Chondrocyte (in vitro differentiated cells): ENCODE results near the gene FILIP1. TPM values are rescaled to one million over a fixed set of nuclear protein-coding genes. Genes with fewer than 3 reads are reported as not detected.

Experiments used
- DNase-seq: peaks from one replicate; pipeline ENCODE4 v3.0.0; 2021; ENCODE audit warnings: mixed read lengths, low spot score
- H3K27ac Mint-ChIP-seq: one replicate; pipeline ENCODE4 v1.8.0; 2021; ENCODE audit warnings: mild to moderate bottlenecking, moderate library complexity, mixed read lengths; ENCODE audit not compliant: unreplicated experiment
- H3K27me3 Mint-ChIP-seq: 2 replicates; pipeline ENCODE4 v1.8.0; 2021; ENCODE audit warnings: low read depth, mixed read lengths
- H3K36me3 Mint-ChIP-seq: 2 replicates; pipeline ENCODE4 v1.8.0; 2021; ENCODE audit warnings: low read depth, mixed read lengths
- H3K4me1 Mint-ChIP-seq: 2 replicates; pipeline ENCODE4 v1.8.0; 2021; ENCODE audit warnings: low read depth, mild to moderate bottlenecking, mixed read lengths
- H3K4me3 Mint-ChIP-seq: one replicate; pipeline ENCODE4 v1.8.0; 2021; ENCODE audit warnings: mild to moderate bottlenecking, moderate library complexity, mixed read lengths; ENCODE audit not compliant: unreplicated experiment
- H3K9me3 Mint-ChIP-seq: 2 replicates; pipeline ENCODE4 v1.8.0; 2021; ENCODE audit warnings: low read depth, mixed read lengths
- total RNA-seq: library from RNA; stranded (reverse); gene quantifications from 3 replicates; pipeline ENCODE4 v1.2.1, GENCODE V29; 2021
- TF ChIP-seq, protein P1 (sequence below): fragments of 200-600 bp; sonication (generic); IDR thresholded peaks from 2 replicates; pipeline ENCODE4 v1.5.0; 2021; ENCODE audit warnings: antibody characterized with exemption, mild to moderate bottlenecking, moderate library complexity

Gene FILIP1
- total RNA-seq, 1 donor from 2014 or later = 7.0 TPM

DNA sequence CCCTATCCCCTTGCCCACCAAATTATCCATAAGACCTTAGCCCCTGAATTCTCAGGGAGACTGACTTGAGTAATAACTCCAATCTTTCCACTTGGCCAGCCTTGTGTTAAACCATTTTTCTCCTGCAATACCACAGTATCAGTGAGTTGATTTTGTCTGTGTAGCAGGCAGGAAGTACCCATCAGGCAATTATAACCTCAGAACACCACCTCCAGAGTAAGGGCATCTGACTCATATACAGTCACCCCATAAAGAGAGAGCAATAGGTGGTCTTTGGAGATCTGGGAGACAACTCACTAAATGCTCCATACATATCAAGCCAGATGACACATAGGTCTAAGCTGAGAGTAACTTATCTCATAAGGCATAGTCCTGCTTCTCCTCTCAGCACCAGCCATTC lies 83.7 kb downstream of the FILIP1 start:
- Mint-ChIP-seq H3K4me3 (no peak overlapping the region), H3K36me3 (peaks cover 2% of the 10 kb centered on the region), H3K4me1 (peaks cover 28% of the 10 kb centered on the region), H3K9me3 (peaks cover 8% of the 10 kb centered on the region), H3K27me3 (no peaks in the 10 kb centered on the region), H3K27ac (peak overlapping the region; percentile 62)
- TF ChIP-seq, protein P1, sequence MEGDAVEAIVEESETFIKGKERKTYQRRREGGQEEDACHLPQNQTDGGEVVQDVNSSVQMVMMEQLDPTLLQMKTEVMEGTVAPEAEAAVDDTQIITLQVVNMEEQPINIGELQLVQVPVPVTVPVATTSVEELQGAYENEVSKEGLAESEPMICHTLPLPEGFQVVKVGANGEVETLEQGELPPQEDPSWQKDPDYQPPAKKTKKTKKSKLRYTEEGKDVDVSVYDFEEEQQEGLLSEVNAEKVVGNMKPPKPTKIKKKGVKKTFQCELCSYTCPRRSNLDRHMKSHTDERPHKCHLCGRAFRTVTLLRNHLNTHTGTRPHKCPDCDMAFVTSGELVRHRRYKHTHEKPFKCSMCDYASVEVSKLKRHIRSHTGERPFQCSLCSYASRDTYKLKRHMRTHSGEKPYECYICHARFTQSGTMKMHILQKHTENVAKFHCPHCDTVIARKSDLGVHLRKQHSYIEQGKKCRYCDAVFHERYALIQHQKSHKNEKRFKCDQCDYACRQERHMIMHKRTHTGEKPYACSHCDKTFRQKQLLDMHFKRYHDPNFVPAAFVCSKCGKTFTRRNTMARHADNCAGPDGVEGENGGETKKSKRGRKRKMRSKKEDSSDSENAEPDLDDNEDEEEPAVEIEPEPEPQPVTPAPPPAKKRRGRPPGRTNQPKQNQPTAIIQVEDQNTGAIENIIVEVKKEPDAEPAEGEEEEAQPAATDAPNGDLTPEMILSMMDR = no peak
- DNase-seq = no peak

DNA sequence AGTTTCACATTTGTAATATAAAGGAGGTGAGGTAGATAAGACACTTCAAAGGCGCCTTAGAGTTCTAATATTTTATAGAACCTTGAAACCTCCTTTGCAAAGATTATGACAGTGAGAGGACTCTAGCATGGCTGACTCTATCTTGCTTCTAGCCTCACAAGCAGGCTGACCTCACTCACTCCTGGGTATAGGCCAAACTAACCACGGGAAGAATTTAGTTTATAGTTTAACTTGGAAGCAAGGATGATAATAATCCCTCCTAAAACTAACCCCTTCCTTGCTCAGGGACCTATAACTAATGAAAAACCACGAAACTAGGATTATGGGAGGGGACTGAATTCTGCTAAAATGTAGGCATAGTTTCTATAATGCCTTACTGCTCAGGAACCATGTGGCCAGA lies 84.3 kb downstream of the FILIP1 start:
- Mint-ChIP-seq H3K4me3 (no peak overlapping the region), H3K27me3 (no peaks in the 10 kb centered on the region), H3K27ac (no peak overlapping the region), H3K9me3 (peaks cover 8% of the 10 kb centered on the region), H3K4me1 (peaks cover 24% of the 10 kb centered on the region), H3K36me3 (peaks cover 2% of the 10 kb centered on the region)
- TF ChIP-seq, protein P1 = no peak
- no peak for DNase-seq

DNA sequence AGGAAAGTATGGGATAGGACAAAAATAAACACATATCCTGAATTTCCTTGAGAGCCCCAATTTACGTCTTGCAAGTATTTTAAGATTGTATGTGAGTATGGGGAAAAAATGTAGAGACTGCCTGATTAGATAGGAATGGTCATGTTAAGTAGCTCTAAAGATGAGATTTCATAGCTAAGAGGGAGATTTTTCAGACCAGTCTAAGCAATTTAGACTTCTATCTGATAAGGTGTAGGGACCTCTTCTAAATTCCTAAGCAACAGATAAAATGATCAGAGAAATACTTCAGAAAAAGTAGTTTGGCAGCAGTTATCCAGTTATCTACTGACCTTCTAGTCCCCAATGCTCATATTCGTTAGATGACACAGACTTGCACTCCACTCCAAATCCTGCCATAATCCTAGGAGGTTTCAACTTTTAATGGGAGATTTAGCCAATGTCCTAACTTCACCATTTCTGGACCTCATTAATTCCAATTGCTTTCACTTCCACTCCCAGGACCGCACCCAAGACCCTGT lies 90.0 kb downstream of the FILIP1 start:
- no peak overlapping the region for H3K27ac Mint-ChIP-seq
- DNase-seq = no peak
- H3K4me1 Mint-ChIP-seq = peaks cover 18% of the 10 kb centered on the region
- no peaks in the 10 kb centered on the region for H3K9me3 Mint-ChIP-seq
- H3K4me3 Mint-ChIP-seq = no peak overlapping the region
- no peaks in the 10 kb centered on the region for H3K36me3 Mint-ChIP-seq
- TF ChIP-seq, protein P1 = no peak
- H3K27me3 Mint-ChIP-seq = no peaks in the 10 kb centered on the region

DNA sequence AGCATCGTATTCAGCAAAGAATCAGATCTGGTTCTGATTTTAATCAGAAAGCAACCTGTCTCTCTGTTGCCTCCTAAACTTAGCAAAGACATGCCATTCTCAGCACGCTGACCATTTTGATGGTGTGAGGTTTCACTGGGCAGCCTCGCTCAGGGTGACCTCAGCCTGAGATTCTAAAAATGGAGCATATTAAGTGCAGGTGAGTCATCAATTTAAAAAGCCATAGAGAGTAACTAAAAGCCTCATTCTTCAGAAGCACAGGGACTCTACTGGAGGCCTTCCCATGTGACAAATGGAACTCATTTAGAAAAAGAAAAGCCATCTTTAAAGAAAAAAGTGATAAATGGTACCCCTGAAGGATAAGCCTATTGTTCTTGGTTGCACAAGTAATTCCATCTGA lies 91.3 kb downstream of the FILIP1 start:
- H3K27me3 Mint-ChIP-seq = no peaks in the 10 kb centered on the region
- H3K27ac Mint-ChIP-seq = peak overlapping the region; percentile 33
- H3K4me1 Mint-ChIP-seq = peaks cover 28% of the 10 kb centered on the region
- TF ChIP-seq, protein P1 = no peak
- no peak for DNase-seq
- no peaks in the 10 kb centered on the region for H3K36me3 Mint-ChIP-seq
- H3K9me3 Mint-ChIP-seq = no peaks in the 10 kb centered on the region
- H3K4me3 Mint-ChIP-seq = no peak overlapping the region

DNA sequence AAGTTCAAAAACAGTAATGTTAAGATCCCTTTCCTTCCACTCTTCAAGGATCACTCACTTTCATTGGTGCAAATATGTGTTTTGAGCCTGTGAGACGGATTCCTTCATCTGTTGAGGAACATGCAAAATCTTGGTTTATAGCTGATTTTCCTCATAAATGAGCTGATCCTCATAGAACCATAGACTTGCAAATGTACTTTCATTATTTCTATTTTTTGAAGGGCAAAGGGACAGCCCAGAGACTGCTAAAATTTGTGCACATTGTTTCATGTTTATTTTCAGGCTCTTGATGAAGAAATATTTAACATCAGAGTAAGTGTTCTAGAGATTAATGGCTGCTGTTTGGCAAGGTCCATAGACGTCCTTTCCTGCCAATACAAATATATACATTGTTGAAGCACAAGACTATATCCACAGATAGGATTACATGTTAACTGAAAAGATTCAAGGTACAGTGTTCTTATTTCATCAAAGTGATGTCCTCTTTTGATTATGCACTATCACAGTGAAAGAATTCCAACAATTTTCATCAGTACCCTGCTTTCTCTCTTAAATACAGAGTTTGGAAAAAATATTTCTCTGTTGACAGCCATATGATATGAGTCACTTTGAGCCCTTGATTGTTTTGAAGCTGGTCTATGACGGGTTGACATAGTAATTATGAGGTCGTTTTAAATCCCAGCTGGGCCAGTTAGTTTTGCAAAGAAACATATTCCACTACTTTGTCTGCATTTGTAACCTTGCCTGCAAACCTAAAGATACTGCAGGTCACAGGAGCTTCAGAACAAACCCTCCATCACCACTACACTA lies 95.7 kb downstream of the FILIP1 start:
- no peaks in the 10 kb centered on the region for H3K27me3 Mint-ChIP-seq
- peak overlapping the region; percentile 12 for H3K27ac Mint-ChIP-seq
- DNase-seq = no peak
- no peak overlapping the region for H3K4me3 Mint-ChIP-seq
- H3K9me3 Mint-ChIP-seq = no peaks in the 10 kb centered on the region
- TF ChIP-seq, protein P1 = no peak
- H3K36me3 Mint-ChIP-seq = no peaks in the 10 kb centered on the region
- H3K4me1 Mint-ChIP-seq = peaks cover 19% of the 10 kb centered on the region
